Tibial nerve (tissue), 3 donors: ENCODE results near the gene TDRD6.

ENCODE experiments used
- POLR2A ChIP-seq, 2 donors: fragments of 450-650 bp; IDR thresholded peaks; one replicate each; pipeline ENCODE4 v1.6.1; 2017; ENCODE audit warnings: antibody characterized with exemption in 2 of 2, mild to moderate bottlenecking in 2 of 2, moderate library complexity in 2 of 2
- TF ChIP-seq, protein P1 (sequence below), 5 experiments: fragments of 200-600 bp in 3 of 5; fragments of 450-650 bp in 2 of 5; sonication (generic) in 3 of 5; IDR thresholded peaks; one replicate each; pipeline ENCODE4 v1.5.1; 2016 to 2019; ENCODE audit warnings: antibody characterized with exemption in 5 of 5, mild to moderate bottlenecking in 3 of 5, moderate library complexity in 2 of 5

DNA sequence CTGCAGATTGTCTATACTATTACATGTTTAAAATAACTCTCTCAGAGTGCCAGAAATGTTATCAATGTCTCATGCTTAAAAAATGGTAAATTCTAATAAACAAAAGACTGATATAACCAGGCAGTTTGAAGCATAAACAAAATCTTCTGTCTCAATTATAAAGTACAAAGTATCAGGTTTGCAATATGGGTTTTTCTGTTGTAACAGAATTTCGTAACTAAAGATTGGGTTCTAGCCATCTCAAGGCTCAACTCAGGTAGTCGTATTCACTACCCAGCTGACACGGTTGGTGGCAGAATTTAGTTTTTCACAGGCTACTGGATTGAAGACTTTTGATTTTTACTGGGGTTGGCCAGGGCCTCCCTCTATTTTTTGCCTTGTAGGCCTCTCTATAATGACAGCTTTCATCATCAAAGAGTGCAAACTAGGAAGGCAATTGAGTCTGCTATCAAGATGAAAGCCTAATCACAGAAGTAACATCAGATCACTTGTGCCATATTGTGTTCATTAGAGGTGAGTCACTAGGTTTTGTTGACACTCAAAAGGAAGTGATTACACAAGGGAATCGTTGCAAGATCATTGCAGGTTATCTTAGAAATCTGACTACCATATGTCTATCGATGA lies 38.7 kb upstream of the TDRD6 start:
- TF ChIP-seq, protein P1, sequence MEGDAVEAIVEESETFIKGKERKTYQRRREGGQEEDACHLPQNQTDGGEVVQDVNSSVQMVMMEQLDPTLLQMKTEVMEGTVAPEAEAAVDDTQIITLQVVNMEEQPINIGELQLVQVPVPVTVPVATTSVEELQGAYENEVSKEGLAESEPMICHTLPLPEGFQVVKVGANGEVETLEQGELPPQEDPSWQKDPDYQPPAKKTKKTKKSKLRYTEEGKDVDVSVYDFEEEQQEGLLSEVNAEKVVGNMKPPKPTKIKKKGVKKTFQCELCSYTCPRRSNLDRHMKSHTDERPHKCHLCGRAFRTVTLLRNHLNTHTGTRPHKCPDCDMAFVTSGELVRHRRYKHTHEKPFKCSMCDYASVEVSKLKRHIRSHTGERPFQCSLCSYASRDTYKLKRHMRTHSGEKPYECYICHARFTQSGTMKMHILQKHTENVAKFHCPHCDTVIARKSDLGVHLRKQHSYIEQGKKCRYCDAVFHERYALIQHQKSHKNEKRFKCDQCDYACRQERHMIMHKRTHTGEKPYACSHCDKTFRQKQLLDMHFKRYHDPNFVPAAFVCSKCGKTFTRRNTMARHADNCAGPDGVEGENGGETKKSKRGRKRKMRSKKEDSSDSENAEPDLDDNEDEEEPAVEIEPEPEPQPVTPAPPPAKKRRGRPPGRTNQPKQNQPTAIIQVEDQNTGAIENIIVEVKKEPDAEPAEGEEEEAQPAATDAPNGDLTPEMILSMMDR (IDR thresholded peaks at IDR 0.05) = no peak
- no peak for TF ChIP-seq POLR2A (IDR thresholded peaks at IDR 0.05)
